OCI-LY1 (cell line): ENCODE measurements around the gene TRA2A.

Source experiments
- H2AFZ ChIP-seq: fragments of 200-600 bp; sonication (generic), shearing (Covaris generic); 2 replicates; pipeline ENCODE4 v1.6.0; 2014; ENCODE audit warnings: antibody characterized with exemption, mild to moderate bottlenecking, low read length
- H3F3A ChIP-seq: fragments of 200-600 bp; sonication (generic), shearing (Covaris generic); 2 replicates; pipeline ENCODE4 v1.6.0; 2014; ENCODE audit warnings: mild to moderate bottlenecking, antibody characterized with exemption, low read length, moderate library complexity; ENCODE audit not compliant: insufficient read depth
- H3K27ac ChIP-seq: fragments of 200-600 bp; sonication (generic); 2 replicates; pipeline ENCODE4 v1.5.1; 2014; ENCODE audit warnings: low read length, mixed run types, mild to moderate bottlenecking, low read depth; ENCODE audit not compliant: poor library complexity, severe bottlenecking
- H3K27me3 ChIP-seq: fragments of 200-600 bp; sonication (generic); 2 replicates; pipeline ENCODE4 v1.6.0; 2014; ENCODE audit warnings: antibody characterized with exemption, mild to moderate bottlenecking, low read length, moderate library complexity; ENCODE audit not compliant: insufficient read depth
- H3K36me3 ChIP-seq: fragments of 200-600 bp; sonication (generic); 2 replicates; pipeline ENCODE4 v1.6.1; 2014; ENCODE audit warnings: mild to moderate bottlenecking, antibody characterized with exemption, low read length, moderate library complexity, mixed read lengths; ENCODE audit not compliant: insufficient read depth
- H3K4me1 ChIP-seq: fragments of 200-600 bp; sonication (generic); 2 replicates; pipeline ENCODE4 v1.5.1; 2014; ENCODE audit warnings: mild to moderate bottlenecking, low read length, moderate library complexity; ENCODE audit not compliant: insufficient read depth, severe bottlenecking
- H3K4me2 ChIP-seq: fragments of 200-600 bp; sonication (generic), shearing (Covaris generic); 2 replicates; pipeline ENCODE4 v1.6.1; 2014; ENCODE audit warnings: low read length
- H3K4me3 ChIP-seq: fragments of 200-600 bp; sonication (generic); 2 replicates; pipeline ENCODE4 v1.5.1; 2014; ENCODE audit warnings: low read length, low read depth, mild to moderate bottlenecking, mixed read lengths; ENCODE audit not compliant: poor library complexity, severe bottlenecking
- H3K79me2 ChIP-seq: fragments of 200-600 bp; shearing (Covaris generic); 2 replicates; pipeline ENCODE4 v1.6.1; 2016; ENCODE audit warnings: mixed run types, low read length, mixed read lengths; ENCODE audit not compliant: insufficient read depth
- H3K9ac ChIP-seq: fragments of 200-600 bp; sonication (generic), shearing (Covaris generic); 2 replicates; pipeline ENCODE4 v1.6.1; 2014; ENCODE audit warnings: mild to moderate bottlenecking, low read length, mixed read lengths
- H3K9me2 ChIP-seq: fragments of 200-600 bp; sonication (generic), shearing (Covaris generic); 2 replicates; pipeline ENCODE4 v1.6.1; 2014; ENCODE audit warnings: low read depth, mild to moderate bottlenecking, low read length, mixed read lengths
- H3K9me3 ChIP-seq: fragments of 200-600 bp; shearing (Covaris generic); 2 replicates; pipeline ENCODE4 v1.6.1; 2014; ENCODE audit warnings: low read length, mixed read lengths
- H4K20me1 ChIP-seq: fragments of 200-600 bp; sonication (generic), shearing (Covaris generic); 2 replicates; pipeline ENCODE4 v1.6.0; 2016; ENCODE audit warnings: mild to moderate bottlenecking, low read length; ENCODE audit not compliant: insufficient read depth
- CTCF ChIP-seq: fragments of 200-600 bp; sonication (generic), shearing (Covaris generic); IDR thresholded peaks from 2 replicates; pipeline ENCODE4 v1.5.1; 2017; ENCODE audit warnings: mild to moderate bottlenecking, antibody characterized with exemption, low read length, moderate library complexity, mixed read lengths
- EZH2 ChIP-seq: fragments of 200-600 bp; sonication (generic), shearing (Covaris generic); IDR thresholded peaks from 2 replicates; pipeline ENCODE4 v1.8.0; 2017; ENCODE audit warnings: borderline replicate concordance, mixed run types, mild to moderate bottlenecking, antibody characterized with exemption, low read length, moderate library complexity, mixed read lengths

The TRA2A gene

GRCh38 chr7:23544913-23545354 is 13.2 kb upstream of the TRA2A start:
- H3K4me3 ChIP-seq: no peak overlapping the region
- no peaks in the 10 kb centered on the region for H3K9me2 ChIP-seq
- no peaks in the 10 kb centered on the region for H3K9me3 ChIP-seq
- no peaks in the 10 kb centered on the region for H3K36me3 ChIP-seq
- H3K27ac ChIP-seq: peak overlapping the region; percentile 48
- no peak overlapping the region for H2AFZ ChIP-seq
- peak overlapping the region; percentile 13 for H3K4me2 ChIP-seq
- TF ChIP-seq EZH2: no peak
- peak; percentile 79 for TF ChIP-seq CTCF
- H4K20me1 ChIP-seq: no peaks in the 10 kb centered on the region
- H3K4me1 ChIP-seq: peaks cover 29% of the 10 kb centered on the region
- no peak overlapping the region; the same call in 1 of the 2 replicates for H3K9ac ChIP-seq
- no peaks in the 10 kb centered on the region for H3K27me3 ChIP-seq
- H3K79me2 ChIP-seq: no peaks in the 10 kb centered on the region
- peaks cover 5% of the 10 kb centered on the region for H3F3A ChIP-seq

- Histone ChIP-seq H3K4me1 (peaks cover 42% of the 10 kb centered on the region), H3K9ac (no peak overlapping the region), H3K4me3 (no peak overlapping the region), H3K36me3 (no peaks in the 10 kb centered on the region), H3K27ac (no peak overlapping the region), H3F3A (peaks cover 5% of the 10 kb centered on the region), H3K9me3 (no peaks in the 10 kb centered on the region), H2AFZ (no peak overlapping the region), H4K20me1 (no peaks in the 10 kb centered on the region), H3K9me2 (no peaks in the 10 kb centered on the region), H3K4me2 (no peak overlapping the region), H3K27me3 (no peaks in the 10 kb centered on the region), H3K79me2 (no peaks in the 10 kb centered on the region)
- no peak for TF ChIP-seq EZH2
- TF ChIP-seq CTCF: no peak
Observed at GRCh38 chr7:23542752-23543151, 11.0 kb upstream of the TRA2A start.

GRCh38 chr7:23539494-23539907 is 7.7 kb upstream of the TRA2A start:
- no peaks in the 10 kb centered on the region for H3K9me2 ChIP-seq
- peak overlapping the region; percentile 1 for H3K4me3 ChIP-seq
- H3F3A ChIP-seq: no peaks in the 10 kb centered on the region
- no peaks in the 10 kb centered on the region for H3K36me3 ChIP-seq
- peaks cover 26% of the 10 kb centered on the region for H3K4me1 ChIP-seq
- peak overlapping the region; percentile 43 for H3K4me2 ChIP-seq
- H3K27ac ChIP-seq: peak overlapping the region; percentile 87
- peak overlapping the region; percentile 38 for H2AFZ ChIP-seq
- no peaks in the 10 kb centered on the region for H3K79me2 ChIP-seq
- TF ChIP-seq CTCF (no peak), EZH2 (no peak)
- no peaks in the 10 kb centered on the region for H4K20me1 ChIP-seq
- H3K27me3 ChIP-seq: no peaks in the 10 kb centered on the region
- H3K9ac ChIP-seq: peak overlapping the region; percentile 47
- no peaks in the 10 kb centered on the region for H3K9me3 ChIP-seq
